HG03432 (cell line): Measurements from ENCODE around the gene AFF2.

Experiments
- ATAC-seq: cut with Tn5 transposase; IDR thresholded peaks from one replicate; pipeline ENCODE4 v1.9.1; 2021; ENCODE audit warnings: mild to moderate bottlenecking, moderate library complexity; ENCODE audit not compliant: unreplicated experiment

AFF2 gene

DNA sequence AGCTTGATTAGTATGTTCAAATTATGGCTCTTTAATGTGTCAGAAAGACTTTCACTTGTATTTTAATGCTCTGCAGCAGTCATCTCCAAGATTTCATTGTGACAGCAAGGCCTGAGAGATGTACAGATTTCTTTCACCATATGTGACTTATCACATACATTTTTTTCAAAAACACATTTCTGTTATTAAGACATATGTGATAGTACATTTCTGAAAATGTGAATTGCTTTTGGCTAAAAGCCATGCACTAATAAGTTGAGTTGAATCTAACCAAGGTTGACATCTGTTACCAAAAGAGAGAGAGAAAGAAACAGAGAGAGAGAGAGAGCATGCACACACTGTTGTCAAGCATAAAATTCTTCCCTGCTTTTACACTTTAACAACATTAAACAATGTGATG is 409.3 kb downstream of the AFF2 start:
- no peak for ATAC-seq

GRCh38 chrX:148913971-148914370 is 413.6 kb downstream of the AFF2 start:
- no peak for ATAC-seq

- ATAC-seq, result peak; percentile 93
These were observed 414.4 kb downstream of the AFF2 start for GRCh38 chrX:148914783-148915182.

- peak; percentile 42 for ATAC-seq
These were observed 415.1 kb downstream of the AFF2 start for GRCh38 chrX:148915474-148915873.

DNA sequence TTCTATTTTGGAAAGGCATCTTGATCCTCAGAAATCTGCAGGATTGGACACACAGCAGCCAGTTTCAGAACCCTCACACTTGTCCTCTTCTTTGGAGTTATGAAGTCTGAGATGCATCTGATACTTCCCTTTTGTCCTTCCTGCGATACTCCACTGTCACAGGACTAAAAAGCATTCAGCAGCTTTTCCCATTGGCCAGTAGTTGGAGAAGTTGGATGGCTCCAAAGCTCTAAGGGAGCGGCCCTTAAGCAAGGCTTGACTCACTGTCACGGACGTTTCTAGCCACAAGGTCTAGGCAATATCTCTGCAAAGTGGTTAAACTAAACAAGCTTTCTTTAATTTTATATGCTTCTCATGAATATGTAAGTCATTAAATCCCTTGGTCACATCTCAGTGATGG is 417.0 kb downstream of the AFF2 start:
- no peak for ATAC-seq

DNA sequence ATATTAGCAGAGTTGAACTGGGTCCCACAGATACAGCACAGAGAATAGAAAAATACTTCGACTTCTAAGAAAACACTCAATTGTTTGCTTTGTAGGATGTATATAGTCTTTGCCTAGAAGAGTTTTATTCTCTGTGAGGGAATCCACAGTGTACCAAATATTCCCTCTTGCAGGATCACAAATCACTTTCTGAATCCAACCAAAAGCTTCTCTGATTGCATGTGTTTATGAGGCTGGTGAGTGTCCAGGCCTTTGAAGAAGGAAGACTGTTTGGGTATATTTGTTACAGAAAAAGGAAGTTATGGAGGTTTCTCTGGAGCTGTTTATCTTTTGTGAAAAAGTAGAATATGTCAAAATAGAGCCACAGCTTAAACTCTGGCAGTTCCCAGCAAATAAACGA is 423.2 kb downstream of the AFF2 start:
- ATAC-seq, result no peak

DNA sequence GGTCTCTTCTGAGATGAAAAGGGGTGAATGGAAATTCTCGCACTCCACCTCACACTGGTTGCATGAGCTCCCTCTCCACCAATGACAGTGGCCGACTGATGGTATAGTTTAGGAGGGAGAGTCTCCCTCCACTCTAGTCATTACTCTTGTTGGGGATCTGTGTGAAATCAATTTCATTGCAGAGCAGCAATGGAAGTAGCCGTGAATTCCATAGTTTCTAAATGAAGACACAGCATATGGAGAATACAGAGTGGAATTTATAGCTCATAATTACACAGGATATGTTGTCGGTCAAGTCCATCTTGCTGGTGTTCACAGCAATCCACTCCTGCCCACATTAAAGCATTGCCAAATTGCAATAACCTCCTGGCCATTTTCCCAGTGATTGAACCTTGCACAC is 426.0 kb downstream of the AFF2 start:
- no peak for ATAC-seq

DNA sequence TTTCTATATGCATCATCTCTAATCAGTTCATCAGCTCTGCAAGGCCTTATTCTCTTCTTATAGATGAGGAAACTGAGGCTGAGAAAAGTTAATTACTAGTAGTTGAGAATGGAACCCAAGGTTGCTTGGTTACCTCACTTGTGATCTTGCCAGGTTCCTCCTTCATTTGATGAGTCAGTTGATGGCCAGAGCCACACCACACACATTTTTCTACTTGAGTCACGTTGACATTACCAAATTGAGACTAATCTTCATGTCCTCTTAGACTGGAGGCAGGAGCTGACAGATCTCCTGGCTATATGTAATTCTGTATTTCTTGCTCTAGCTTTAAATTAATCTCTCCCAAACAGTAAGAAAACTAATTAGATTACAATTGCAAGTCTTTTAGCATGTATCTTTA is 428.4 kb downstream of the AFF2 start:
- no peak for ATAC-seq

- ATAC-seq, result no peak
These were observed 429.3 kb downstream of the AFF2 start for GRCh38 chrX:148929686-148930085.

DNA sequence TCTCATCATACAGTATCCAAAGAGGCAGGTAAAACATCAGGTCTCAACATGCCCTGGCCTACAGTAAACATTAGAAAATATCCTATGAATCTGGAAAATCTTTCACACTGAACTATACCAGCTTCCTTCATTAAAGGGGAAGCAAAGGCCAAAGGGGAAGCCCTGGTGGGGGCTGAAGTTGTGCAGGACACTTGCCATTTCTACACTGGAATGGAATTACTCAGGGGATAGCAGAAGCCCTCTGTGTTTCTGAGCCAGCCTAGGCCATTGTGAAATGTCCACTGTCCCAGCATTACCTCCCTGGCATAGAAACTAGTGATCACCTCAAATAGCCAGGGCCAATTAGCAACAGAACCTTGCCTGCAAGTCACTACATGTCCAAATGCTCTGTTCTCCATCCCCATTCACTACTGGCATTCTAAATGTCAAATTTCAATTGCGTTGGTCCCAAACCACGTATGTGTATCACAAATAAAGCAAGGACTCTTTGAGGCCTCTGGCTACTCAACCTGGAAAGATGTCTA is 429.9 kb downstream of the AFF2 start:
- ATAC-seq, result no peak

GRCh38 chrX:148933881-148934280 is 433.5 kb downstream of the AFF2 start:
- ATAC-seq, result no peak

DNA sequence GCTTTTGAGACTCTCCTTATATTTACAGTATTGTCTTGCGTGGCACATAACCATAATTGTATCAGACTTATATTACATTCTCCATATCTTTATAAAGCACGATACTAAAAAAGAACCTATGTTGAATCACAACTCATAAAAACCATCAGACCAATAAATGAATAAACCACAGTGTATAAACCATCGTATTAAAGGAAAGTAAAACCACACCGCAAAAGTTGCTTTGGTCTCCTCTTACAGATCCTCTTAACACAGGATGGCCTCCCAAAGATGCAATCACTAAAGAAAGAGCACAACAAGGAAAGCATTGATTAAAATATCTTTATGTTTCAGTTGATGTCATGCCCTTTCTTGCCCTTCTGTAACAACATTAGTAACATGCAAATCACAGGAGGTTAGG is 437.9 kb downstream of the AFF2 start:
- ATAC-seq, result no peak

DNA sequence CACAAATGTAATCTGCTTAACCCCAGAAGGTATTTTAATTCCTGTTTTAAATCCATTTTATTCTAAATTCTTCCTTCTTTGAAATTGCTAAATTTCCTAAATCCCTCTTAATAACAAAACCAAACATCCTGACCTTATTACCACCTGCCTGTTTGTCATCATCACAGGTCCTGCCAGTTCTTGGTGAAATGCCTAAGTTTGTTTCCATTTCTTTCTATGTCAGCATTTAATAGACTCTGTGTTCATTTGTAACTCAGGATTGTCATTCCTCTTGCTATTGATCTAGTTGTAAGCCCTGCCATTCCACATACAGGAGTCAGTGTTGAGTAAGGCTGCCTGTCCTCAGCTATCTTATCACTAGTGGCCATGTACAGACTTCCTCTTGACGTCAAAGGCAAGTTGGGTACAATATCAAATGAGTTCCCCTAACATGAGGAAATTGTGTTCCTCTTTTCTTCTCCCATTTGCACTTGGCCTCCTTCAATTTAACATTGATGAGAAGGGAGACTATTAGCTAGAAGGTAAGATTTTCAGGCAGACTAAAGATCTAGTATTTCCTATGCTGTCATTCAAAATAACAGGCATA is 440.1 kb downstream of the AFF2 start:
- no peak for ATAC-seq

DNA sequence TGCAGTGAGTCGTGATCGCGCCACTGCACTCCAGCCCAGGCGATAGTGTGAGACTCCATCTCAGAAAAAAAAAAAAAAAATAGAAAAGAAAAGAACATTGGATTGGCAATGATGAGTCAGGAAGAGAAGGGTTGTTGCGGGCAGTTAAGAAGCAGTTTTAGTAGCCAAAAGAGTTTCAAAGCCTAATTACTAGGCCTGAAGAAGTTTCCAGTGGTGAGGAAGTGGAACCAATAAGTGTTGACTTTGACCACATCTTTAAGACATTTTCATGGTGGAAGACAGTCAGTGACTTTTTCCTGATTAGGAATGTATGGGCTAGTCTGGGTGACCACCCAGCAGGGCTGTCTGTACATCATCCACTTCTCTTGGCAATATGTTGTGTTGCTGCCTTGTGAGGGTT is 442.3 kb downstream of the AFF2 start:
- no peak for ATAC-seq

- ATAC-seq, result no peak
These were observed 447.1 kb downstream of the AFF2 start for GRCh38 chrX:148947399-148947975.

GRCh38 chrX:148956352-148956751 is 455.9 kb downstream of the AFF2 start:
- no peak for ATAC-seq

DNA sequence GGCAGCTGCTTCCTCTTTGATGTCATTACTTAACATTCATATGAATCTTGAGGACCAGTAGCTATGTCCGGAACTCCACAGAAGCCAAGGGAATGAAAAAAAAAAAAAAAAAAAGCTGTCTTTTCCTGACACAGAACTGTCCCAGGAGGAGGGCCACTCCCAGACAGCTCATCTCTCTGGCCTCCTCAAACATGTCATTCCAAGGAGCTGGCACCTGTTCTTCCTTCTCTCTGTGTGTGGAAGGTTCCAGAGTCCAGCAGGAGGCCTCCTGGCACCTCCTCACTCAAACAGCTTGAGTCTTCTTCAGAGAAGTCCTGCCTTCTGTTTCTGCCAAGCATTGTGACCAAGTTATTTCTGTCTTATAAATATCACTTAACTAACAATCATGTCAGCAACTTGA is 458.5 kb downstream of the AFF2 start:
- ATAC-seq, result no peak

DNA sequence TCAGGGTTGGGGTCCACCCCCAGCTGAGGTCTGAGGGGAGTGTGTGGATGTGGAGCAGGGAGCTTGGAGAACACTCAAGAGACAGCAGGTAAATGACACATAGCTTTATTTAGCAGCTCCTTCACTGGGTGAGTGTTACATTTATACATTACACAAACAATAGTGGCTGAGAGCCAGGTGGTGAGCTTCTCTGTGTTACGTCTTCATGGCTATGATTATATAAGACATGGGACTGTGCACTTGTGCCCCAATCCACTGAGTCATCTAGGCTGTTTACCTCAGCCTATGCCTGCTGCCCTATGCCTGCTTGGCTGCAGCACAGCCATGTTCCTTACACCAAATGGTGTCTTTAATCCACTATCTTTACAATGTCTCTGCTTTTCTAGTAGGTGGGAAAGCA is 459.6 kb downstream of the AFF2 start:
- no peak for ATAC-seq

GRCh38 chrX:148961985-148962384 is 461.6 kb downstream of the AFF2 start:
- no peak for ATAC-seq

GRCh38 chrX:148976571-148977400 is 476.4 kb downstream of the AFF2 start:
- ATAC-seq, result no peak

DNA sequence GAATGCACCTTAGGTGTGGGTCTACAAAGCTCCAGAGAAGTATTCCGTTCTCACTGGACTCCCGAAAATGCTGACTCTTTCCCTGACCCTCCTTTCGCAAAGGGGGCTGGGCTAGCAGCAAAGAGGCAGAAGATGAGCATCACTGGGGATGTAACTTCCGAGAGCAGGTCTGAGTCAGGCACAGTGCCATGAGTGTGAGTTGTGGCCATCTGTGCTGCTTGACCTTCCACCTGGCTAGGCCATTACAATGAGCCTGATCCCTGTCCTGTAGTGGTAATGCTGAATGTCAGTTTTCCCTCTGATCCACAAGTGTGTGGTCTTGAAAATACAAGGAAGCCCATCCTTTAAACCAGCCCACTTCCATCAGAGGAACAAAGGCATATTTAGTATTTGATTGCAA is 479.4 kb downstream of the AFF2 start:
- ATAC-seq, result no peak

DNA sequence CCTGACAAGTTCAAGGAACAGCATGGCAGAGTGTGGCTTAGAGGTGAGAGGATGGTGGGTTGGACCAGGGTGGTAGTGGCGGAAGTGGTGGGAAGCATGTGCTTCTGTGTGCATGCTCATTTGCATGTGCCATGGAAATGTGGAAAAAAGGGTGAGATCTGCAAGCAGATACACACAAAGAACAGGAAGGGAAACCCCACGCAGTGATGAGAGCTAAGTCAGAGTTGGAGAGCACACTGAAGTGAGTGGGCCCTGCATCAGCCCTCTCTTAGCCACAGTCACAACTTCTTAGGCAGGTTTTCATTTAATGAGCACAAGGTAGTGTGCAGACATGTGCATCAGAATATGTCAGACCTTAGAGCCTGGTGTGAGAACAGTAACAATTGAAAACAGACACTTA is 483.8 kb downstream of the AFF2 start:
- no peak for ATAC-seq
